ENCODE measurements around the gene SAMD7. TPM values are rescaled to one million over a fixed set of nuclear protein-coding genes. Genes with fewer than 3 reads are reported as not detected.

Gene SAMD7, protein sequence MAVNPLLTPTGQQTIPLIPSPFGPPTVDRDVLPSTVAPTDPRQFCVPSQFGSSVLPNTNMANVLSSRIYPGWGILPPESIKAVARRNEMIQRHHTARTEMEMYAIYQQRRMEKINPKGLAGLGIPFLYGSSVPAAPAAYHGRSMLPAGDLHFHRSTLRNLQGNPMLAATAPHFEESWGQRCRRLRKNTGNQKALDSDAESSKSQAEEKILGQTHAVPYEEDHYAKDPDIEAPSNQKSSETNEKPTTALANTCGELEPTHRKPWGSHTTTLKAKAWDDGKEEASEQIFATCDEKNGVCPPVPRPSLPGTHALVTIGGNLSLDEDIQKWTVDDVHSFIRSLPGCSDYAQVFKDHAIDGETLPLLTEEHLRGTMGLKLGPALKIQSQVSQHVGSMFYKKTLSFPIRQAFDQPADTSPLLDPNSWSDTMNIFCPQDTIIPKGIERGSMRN
- total RNA-seq (2022) (not detected in 2 replicates), Bru-seq, nascent RNA (not detected), BruChase-seq, experiment 1, labeled RNA remaining after a 2-hour chase (percentile 3 among the genes with signal in this experiment), BruChase-seq, experiment 2, labeled RNA remaining after a 6-hour chase (percentile 4 among the genes with signal in this experiment)
- long read RNA-seq = 0 reads

DNA sequence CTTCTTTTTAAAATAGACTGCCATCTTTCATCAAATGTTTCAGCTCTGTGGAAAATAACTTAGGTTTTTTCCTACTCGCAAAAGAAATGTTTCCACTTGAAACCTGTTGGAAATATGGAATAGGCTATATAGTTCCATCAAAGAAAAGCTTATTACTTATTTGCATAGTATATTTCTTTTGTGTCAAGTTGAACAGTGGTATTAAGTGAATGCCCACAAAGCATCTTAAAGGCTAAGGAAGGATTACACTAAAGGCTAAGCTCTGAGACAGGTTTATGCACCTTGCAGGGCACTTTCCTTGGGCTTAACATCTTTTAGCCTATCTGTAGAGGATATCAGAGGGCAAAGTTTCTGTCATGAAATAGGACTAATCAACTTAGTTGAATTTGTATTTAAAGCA, at the start of gene SAMD7:
Gene SAMD7 (plus strand): TSS at position 301 of the 400 bp plus-strand sequence. CDS start 7,927 bp downstream, outside the sequence.
- Histone ChIP-seq H3K36me3 (ENCODE audit: control insufficient read depth, insufficient read depth, low read length) (no peaks in the 10 kb centered on the region), H3K9me3 (no peaks in the 10 kb centered on the region), H3K4me1 (no peaks in the 10 kb centered on the region), H3K4me3 (ENCODE audit: low read depth, low read length) (no peak within 1 kb of the TSS), H3K27me3 (replicated peaks; ENCODE audit: control insufficient read depth, insufficient read depth, low read length) (no peaks in the 10 kb centered on the region; the same call in 1 of the 2 replicates)
- Mint-ChIP-seq H3K27me3 (ENCODE audit: insufficient read depth, unreplicated experiment) (peaks cover 6% of the 10 kb centered on the region), H3K27ac (ENCODE audit: unreplicated experiment) (no peak within 1 kb of the TSS), H3K4me1 (ENCODE audit: low read depth, unreplicated experiment) (no peaks in the 10 kb centered on the region), H3K4me3 (ENCODE audit: unreplicated experiment) (no peak within 1 kb of the TSS), H3K36me3 (ENCODE audit: insufficient read depth, unreplicated experiment) (no peaks in the 10 kb centered on the region), H3K9me3 (ENCODE audit: unreplicated experiment) (no peaks in the 10 kb centered on the region)
- BruUV-seq (replicated peaks) = no TSS peak
- no peak for DNase-seq
- ChIA-PET CTCF (no interaction called here), POLR2A (no interaction called here)
- intact Hi-C loops (cut with micrococcal nuclease; ENCODE audit: unreplicated experiment) = no loop called here
- TF ChIP-seq, protein P1, sequence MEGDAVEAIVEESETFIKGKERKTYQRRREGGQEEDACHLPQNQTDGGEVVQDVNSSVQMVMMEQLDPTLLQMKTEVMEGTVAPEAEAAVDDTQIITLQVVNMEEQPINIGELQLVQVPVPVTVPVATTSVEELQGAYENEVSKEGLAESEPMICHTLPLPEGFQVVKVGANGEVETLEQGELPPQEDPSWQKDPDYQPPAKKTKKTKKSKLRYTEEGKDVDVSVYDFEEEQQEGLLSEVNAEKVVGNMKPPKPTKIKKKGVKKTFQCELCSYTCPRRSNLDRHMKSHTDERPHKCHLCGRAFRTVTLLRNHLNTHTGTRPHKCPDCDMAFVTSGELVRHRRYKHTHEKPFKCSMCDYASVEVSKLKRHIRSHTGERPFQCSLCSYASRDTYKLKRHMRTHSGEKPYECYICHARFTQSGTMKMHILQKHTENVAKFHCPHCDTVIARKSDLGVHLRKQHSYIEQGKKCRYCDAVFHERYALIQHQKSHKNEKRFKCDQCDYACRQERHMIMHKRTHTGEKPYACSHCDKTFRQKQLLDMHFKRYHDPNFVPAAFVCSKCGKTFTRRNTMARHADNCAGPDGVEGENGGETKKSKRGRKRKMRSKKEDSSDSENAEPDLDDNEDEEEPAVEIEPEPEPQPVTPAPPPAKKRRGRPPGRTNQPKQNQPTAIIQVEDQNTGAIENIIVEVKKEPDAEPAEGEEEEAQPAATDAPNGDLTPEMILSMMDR (IDR thresholded peaks at IDR 0.05; ENCODE audit: insufficient read depth in 1 of 2, low read depth in 1 of 2, low read length in 1 of 2, severe bottlenecking in 1 of 2, unreplicated experiment in 1 of 2) = no peak

DNA sequence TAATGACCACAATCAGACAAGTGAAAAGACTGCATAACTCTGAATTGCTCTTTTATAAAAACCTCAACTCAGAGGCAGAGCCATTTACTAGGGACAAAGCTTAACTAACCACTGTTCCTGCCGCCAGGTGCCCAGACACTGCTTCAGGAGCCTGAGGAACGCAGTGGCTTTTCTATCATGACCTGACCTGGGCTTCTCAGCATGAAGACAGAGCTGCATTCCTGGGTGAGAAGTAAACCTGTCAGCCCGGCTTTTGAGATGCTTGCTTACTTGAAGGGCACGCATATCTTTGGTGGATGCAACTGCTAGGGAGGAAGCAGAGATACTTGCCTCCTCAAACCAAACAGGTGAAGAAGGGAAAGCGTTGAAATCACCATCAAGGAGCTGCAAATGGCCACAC, 49.5 kb upstream of the SAMD7 start:
- intact Hi-C loops (cut with micrococcal nuclease; ENCODE audit: unreplicated experiment) = no loop called here

DNA sequence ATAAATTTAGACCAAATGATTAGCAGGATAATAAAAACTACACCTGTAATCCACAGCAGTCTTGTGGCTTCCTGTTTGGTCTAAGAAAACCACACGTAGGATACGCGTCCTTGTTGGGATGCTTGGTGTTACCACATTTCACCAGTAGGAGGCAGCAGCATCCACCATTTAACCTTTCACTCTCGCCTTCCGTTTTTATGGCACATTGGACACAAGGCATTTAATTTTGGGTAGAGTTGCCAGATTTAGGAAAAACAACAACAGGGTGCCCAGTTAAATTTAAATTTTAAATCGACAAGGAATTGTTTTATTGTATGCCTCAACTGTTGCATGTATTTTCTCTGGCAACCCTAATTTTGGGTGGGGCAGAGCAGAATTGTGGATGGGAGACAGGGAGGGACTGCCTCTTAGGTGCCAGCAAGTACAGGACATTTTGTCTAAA, 47.9 kb upstream of the SAMD7 start:
- TF ChIP-seq, protein P1 (IDR thresholded peaks at IDR 0.05; ENCODE audit: insufficient read depth in 1 of 2, low read depth in 1 of 2, low read length in 1 of 2, severe bottlenecking in 1 of 2, unreplicated experiment in 1 of 2) = peak; percentile 70 to 82
- ChIA-PET POLR2A (no interaction called here), CTCF (no interaction called here)
- intact Hi-C loops (cut with micrococcal nuclease; ENCODE audit: unreplicated experiment) = loop anchor here (1.0 kb wide), 3 partner anchors 103 to 191 kb away; partner anchors contain the start of gene SEC62
- Histone ChIP-seq H3K9me3 (no peaks in the 10 kb centered on the region), H3K4me3 (ENCODE audit: low read depth, low read length) (no peak overlapping the region), H3K4me1 (no peaks in the 10 kb centered on the region), H3K27me3 (replicated peaks; ENCODE audit: control insufficient read depth, insufficient read depth, low read length) (no peaks in the 10 kb centered on the region), H3K36me3 (ENCODE audit: control insufficient read depth, insufficient read depth, low read length) (no peaks in the 10 kb centered on the region)
- H3K36me3 Mint-ChIP-seq (ENCODE audit: insufficient read depth, unreplicated experiment) = no peaks in the 10 kb centered on the region
- H3K9me3 Mint-ChIP-seq (ENCODE audit: unreplicated experiment) = no peaks in the 10 kb centered on the region
- BruUV-seq (replicated peaks) = no TSS peak
- H3K27me3 Mint-ChIP-seq (ENCODE audit: insufficient read depth, unreplicated experiment) = no peaks in the 10 kb centered on the region
- no peak overlapping the region for H3K27ac Mint-ChIP-seq (ENCODE audit: unreplicated experiment)
- H3K4me3 Mint-ChIP-seq (ENCODE audit: unreplicated experiment) = no peak overlapping the region
- H3K4me1 Mint-ChIP-seq (ENCODE audit: low read depth, unreplicated experiment) = no peaks in the 10 kb centered on the region
- peak; percentile 57 to 71 for DNase-seq

More for the DNA sequence above, 49.5 kb upstream of the SAMD7 start:
- DNase-seq = peak in 1 of 2 experiments; percentile 38
- no peaks in the 10 kb centered on the region for H3K9me3 Mint-ChIP-seq (ENCODE audit: unreplicated experiment)
- no TSS peak for BruUV-seq (replicated peaks)
- no peaks in the 10 kb centered on the region for H3K36me3 Mint-ChIP-seq (ENCODE audit: insufficient read depth, unreplicated experiment)
- H3K4me1 Mint-ChIP-seq (ENCODE audit: low read depth, unreplicated experiment) = no peaks in the 10 kb centered on the region
- H3K36me3 ChIP-seq (ENCODE audit: control insufficient read depth, insufficient read depth, low read length) = no peaks in the 10 kb centered on the region
- CTCF ChIA-PET = interaction anchor here (1.2 kb wide), 1 partner anchor 255 kb away, joined by 3 read pairs; no protein-coding TSS in a partner anchor
- no peak overlapping the region for H3K4me3 ChIP-seq (ENCODE audit: low read depth, low read length)
- no peak overlapping the region for H3K27ac Mint-ChIP-seq (ENCODE audit: unreplicated experiment)
- no peaks in the 10 kb centered on the region for H3K27me3 Mint-ChIP-seq (ENCODE audit: insufficient read depth, unreplicated experiment)
- H3K27me3 ChIP-seq (replicated peaks; ENCODE audit: control insufficient read depth, insufficient read depth, low read length) = no peaks in the 10 kb centered on the region
- no peaks in the 10 kb centered on the region for H3K9me3 ChIP-seq
- TF ChIP-seq, protein P1 (IDR thresholded peaks at IDR 0.05; ENCODE audit: insufficient read depth in 1 of 2, low read depth in 1 of 2, low read length in 1 of 2, severe bottlenecking in 1 of 2, unreplicated experiment in 1 of 2) = no peak
- H3K4me1 ChIP-seq = no peaks in the 10 kb centered on the region
- no peak overlapping the region for H3K4me3 Mint-ChIP-seq (ENCODE audit: unreplicated experiment)
- POLR2A ChIA-PET = no interaction called here

All from Caco-2 (cell line).